GM19099 (cell line): ENCODE measurements around the gene PLA2G4A.

Source experiments
- POLR2A ChIP-seq: IDR thresholded peaks from 3 replicates; pipeline ENCODE4 v1.6.1; 2011; ENCODE audit warnings: low read depth; ENCODE audit not compliant: insufficient read length; ENCODE audit errors: extremely low read depth

Gene PLA2G4A

DNA sequence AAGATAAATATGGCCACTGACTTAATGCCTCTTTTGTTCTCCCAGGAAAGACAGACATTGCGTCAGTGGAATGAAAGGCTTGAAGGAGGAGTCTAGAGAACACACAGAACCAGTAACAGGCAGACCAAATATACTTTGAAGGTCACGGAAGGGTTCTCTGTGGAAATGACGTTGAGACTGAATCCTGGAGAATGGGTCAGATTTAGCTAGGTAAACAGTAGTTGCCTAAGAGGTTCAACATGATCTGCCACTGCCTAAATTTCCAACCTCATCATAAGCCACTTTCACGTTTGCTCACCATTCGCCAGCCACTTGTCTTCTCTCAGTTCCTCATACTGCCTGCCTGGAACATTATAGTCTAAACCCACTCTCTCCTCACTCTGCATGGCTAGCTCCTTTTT lies 20.5 kb downstream of the PLA2G4A start:
- no peak for TF ChIP-seq POLR2A

DNA sequence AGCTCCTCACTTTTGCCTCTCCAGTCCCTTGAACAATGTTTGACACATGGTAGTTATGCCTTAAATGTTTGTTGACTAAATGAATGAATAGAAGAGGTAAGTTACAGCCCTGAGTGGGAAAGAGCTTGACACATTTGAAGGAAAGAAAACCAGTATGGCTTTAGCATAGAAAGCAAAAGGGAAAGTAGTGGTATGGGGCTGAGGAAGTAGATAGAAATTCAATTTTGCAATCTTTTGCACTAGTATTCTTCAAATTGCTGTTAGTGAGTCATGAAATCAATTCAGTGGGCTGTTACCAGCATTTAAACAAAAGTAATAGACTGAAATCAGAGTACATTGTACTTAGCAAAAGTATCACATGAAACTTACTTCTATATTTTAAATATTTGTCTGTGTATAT lies 21.1 kb downstream of the PLA2G4A start:
- no peak for TF ChIP-seq POLR2A

DNA sequence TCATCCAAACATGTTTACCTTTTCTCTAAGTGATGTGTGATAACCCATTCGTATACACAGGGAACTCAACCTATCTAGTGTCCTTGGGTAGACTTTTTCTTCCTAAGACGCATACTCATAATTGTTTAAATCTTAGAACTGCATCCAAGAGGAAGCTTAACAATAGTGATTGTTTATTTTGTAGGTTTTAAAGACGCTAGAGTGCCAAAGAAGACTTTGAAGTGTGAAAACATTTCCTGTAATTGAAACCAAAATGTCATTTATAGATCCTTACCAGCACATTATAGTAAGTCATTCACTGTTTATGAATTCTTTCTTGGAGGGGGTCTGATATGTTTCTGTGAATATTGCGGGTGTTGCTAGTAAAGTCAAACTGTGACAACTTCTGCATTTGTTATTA lies 25.4 kb downstream of the PLA2G4A start:
- no peak for TF ChIP-seq POLR2A

DNA sequence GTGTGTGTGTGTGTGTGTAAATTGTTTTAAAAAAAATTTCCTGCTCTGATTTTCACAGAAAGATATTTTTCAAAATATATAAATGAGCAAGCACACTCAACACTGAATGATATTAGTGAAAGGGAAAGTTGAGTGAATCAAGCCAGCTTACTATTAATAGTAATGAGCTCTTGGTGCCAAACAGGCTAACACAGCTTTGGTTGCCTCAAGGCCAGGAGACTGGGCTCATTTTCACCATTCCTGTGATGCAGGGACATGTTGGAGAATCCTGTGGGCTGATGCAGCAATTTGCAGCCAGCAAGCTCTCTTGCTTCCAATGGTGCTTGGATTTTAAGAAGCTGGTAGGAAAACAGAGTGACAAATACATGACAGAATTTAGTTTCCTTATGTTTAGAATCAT lies 30.2 kb downstream of the PLA2G4A start:
- no peak for TF ChIP-seq POLR2A

- no peak for TF ChIP-seq POLR2A
Observed at GRCh38 chr1:186859995-186860394, 31.2 kb downstream of the PLA2G4A start.

DNA sequence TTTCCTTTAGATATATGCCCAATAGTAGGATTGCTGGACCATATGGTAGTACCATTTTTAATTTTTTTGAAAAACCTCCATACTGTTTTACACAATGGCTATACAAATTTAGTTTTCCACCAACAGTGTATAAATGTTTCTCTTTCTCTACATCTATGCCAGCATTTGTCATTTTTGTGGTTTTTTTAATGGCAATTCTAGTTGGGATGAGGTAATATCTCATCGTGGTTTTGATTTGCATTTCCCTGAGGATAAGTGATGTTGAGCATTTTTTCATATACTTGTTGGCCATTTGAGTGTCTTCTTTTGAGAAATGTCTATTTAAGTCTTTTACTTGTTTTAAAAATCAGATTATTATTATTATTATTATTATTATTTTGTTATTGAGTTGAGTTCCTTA lies 35.5 kb downstream of the PLA2G4A start:
- TF ChIP-seq POLR2A, result no peak

GRCh38 chr1:186865253-186865652 lies 36.5 kb downstream of the PLA2G4A start:
- TF ChIP-seq POLR2A, result no peak

DNA sequence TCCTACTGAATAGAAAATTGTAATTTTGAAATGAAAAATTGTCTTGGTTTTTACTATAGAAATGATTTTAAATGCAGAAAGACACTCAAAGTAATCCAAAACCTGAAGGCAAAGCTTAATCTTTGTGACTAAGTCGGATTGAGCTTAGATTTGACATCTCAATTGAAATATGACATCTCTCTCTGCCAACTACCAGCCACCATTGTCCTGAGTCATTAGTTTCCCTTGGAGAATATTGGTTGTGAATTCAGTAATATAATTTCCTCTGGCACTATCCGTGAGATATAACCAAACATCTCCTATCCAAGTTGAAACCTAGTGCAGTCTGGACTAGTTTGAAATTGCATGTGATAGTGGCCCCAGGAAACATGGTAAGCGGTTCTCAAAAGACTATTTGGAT lies 37.1 kb downstream of the PLA2G4A start:
- TF ChIP-seq POLR2A, result no peak

- no peak for TF ChIP-seq POLR2A
Observed at GRCh38 chr1:186869526-186870228, 40.9 kb downstream of the PLA2G4A start.

DNA sequence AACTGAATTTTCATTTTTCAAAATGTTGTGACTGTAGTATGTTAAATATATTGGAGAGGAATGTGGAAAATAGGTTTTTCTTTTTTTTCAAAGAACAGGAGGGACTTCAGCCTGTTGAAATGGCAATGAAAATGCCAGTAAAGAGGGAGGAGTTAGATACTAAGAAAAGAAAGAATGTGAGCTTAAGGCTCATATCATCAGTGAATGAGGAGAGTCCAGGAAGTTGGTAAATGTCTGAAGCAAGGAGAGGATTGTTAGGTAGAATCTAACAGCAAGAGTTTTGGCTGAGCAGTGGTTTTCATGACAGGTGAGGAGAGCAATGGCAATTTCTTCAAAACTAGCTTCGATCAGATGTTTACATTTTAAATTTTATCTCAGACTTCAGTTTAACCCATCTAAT lies 43.0 kb downstream of the PLA2G4A start:
- no peak for TF ChIP-seq POLR2A

- no peak for TF ChIP-seq POLR2A
Observed at GRCh38 chr1:186872291-186872690, 43.5 kb downstream of the PLA2G4A start.

DNA sequence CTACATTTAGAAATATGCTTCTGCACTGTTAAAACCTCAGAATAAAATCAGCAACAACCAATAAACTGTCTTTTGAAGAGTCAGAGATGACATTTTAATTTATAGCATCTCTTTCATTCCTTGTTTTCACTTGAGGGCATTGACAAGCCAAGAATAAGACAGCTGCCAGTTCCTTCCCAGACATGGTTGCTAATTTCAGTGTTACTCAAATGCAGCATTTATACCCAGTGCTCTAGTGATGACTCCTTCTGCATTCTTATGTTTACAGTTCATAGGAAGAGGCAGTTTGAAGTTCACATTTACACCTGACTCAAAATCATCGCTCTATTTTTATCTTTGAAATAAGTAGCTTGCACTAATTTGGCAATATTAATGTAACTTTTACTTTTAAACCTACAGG lies 44.9 kb downstream of the PLA2G4A start:
- TF ChIP-seq POLR2A, result no peak

DNA sequence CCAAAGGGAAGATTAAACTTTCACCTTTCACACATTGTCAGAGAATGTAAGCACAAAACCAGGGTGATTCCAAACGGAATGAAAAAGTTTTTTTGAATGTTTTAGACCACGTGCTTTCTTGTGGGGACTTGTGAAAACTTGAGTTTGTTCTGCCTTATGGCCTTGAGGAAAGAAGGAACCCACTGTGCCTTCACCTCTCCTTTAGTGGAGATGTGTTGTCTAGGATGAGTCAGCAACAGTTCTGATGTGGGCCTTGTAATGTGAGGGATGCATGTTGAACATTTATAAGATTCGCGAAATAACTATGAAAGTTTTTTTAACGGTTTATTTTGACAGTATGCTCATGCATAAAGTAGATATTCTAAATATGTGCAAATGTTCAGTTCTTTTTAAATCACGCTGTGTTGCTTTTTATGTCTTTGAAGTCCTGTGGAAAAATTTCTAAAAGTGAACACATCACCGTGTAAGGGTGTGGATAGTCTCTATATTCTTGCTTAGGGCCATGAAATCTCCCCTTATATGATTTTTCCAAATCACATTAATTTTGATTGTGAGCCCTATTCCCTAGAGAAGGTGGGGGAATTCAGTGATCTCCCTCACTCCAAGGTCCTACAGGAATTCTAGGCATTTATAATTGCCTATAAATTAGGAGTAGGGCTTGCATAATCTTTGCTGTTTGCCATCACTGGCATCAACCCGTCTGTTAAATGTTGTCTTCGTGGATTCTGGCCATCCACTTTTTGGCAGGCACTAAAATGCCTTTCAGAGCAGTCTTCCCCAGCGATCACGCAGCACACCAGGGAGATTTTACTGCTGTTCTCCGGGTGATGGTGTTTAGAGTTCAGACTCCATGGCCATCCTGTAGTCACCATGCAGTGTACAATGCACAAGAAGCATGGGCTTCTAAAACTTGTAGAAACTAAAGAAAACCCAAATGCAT lies 47.4 kb downstream of the PLA2G4A start:
- TF ChIP-seq POLR2A, result no peak

- TF ChIP-seq POLR2A, result no peak
Observed at GRCh38 chr1:186878356-186878755, 49.6 kb downstream of the PLA2G4A start.

DNA sequence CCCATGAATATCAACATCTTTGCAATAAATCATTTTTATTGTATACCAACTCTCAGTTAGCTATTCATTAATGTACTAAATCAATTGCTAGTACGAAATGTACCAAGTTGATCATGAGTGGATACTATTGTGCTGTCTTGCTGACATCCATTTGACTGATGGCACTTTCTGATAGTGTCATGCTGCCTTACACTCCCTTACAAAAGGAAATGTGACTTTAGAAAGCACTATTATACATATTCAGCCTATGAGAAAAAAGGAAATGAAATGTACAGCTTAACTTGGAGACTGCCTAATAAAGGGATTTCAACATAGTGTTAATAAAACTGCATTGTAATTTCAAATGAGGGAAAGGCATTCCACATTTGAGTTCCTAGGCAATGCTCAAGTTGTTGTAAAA lies 52.2 kb downstream of the PLA2G4A start:
- TF ChIP-seq POLR2A, result no peak
